GM12864 (cell line): ENCODE data around the gene GRP.

Source experiments
- DNase-seq: peaks from one replicate; pipeline ENCODE4 v3.0.0-alpha.2; 2011; ENCODE audit warnings: low read depth
- H3K4me3 ChIP-seq: 2 replicates; pipeline ENCODE4 v1.5.1; 2011; ENCODE audit warnings: mild to moderate bottlenecking, low read depth, low read length, control low read depth
- CTCF ChIP-seq: IDR thresholded peaks from 2 replicates; pipeline ENCODE4 v1.5.1; 2011; ENCODE audit warnings: low read depth, mild to moderate bottlenecking, moderate library complexity, low read length, control low read depth, inconsistent platforms; ENCODE audit errors: missing control alignments

Gene GRP

GRCh38 chr18:59267503-59268126 is 47.7 kb downstream of the GRP start:
- no peak overlapping the region for H3K4me3 ChIP-seq
- TF ChIP-seq CTCF: no peak
- DNase-seq: no peak

- no peak overlapping the region for H3K4me3 ChIP-seq
- no peak for TF ChIP-seq CTCF
Observed at GRCh38 chr18:59268127-59268720, 48.3 kb downstream of the GRP start.

DNA sequence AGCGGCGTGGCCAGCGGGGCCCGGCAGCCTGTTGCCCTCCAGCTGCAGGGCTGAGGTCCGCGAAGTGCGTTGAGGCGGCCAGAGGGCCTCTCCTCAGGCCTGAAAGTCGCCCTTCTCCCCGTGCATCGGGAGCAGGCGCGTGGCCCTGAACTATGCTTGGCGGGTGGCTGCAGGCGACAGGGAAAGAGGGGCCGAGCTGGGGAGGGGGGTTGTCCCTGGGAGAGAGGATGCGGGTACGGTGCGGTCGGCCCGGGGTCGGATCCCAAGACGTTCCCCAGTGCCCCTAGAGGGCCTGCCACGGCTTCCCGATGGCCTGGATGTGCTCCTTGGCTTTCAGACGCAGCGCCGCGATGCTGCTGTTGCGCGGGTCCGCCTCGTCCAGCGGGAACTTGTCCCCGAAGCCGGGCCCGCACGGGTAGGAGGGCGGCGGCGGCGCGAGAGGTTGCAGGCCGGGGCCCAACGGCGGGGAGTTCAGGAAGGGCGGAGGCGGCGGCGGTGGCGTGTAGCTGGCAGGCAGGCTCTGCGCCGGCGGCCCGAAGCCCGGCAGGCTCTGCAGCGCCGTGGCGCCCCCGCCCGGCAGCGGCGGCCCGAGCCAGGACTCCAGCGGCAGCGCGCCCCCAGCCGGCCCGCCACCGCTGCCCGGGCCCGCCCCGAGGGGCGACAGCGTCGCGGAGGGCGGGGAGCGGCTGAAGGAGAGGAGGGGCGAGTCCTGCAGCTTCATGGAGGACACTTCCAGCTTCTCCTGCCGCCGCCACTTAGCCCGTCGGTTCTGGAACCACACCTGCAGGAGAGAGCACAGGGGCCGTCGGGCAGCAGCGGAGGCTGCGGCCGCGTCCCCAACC is 49.0 kb downstream of the GRP start:
- TF ChIP-seq CTCF: peak; percentile 27
- H3K4me3 ChIP-seq: no peak overlapping the region
- no peak for DNase-seq

More at GRCh38 chr18:59268127-59268720, 48.3 kb downstream of the GRP start:
- DNase-seq: no peak

- no peak for TF ChIP-seq CTCF
- no peak for DNase-seq
- no peak overlapping the region for H3K4me3 ChIP-seq
Observed at GRCh38 chr18:59269563-59270119, 49.7 kb downstream of the GRP start.

- H3K4me3 ChIP-seq: no peak overlapping the region
- DNase-seq: no peak
- TF ChIP-seq CTCF: no peak
Observed at GRCh38 chr18:59270689-59271257, 50.8 kb downstream of the GRP start.

- DNase-seq: no peak
- H3K4me3 ChIP-seq: no peak overlapping the region
- no peak for TF ChIP-seq CTCF
Observed at GRCh38 chr18:59271606-59272220, 51.8 kb downstream of the GRP start.
